ENCODE measurements around the gene TXNDC15.

The TXNDC15 gene

DNA sequence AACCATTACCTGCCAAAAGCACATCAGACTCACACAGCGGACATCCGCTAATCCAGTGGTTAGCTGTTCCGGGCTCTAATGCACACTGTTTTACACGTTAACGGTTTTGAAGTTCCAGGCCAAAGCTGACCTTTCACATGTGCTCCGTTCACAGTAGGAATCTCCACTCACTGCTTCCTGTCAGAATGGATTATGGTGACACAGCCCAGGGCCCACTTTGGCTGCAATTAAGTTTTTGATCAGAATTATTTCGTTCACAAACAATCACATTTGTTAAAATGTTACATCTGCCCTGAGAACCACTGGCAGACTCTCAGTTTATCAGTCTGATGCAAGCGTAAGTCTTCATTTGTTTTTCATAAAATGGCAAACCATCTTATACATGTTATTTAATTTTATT, 63.4 kb downstream of the TXNDC15 start:
- no CpG with 5 or more reads among the region's 8 CpGs for WGBS (ENCODE audit: extremely low coverage, insufficient coverage, insufficient read length)
- Histone ChIP-seq H3K14ac (ENCODE audit: low read length) (no peak overlapping the region), H2BK120ac (ENCODE audit: insufficient read depth, low read length, poor library complexity) (no peak overlapping the region)

DNA sequence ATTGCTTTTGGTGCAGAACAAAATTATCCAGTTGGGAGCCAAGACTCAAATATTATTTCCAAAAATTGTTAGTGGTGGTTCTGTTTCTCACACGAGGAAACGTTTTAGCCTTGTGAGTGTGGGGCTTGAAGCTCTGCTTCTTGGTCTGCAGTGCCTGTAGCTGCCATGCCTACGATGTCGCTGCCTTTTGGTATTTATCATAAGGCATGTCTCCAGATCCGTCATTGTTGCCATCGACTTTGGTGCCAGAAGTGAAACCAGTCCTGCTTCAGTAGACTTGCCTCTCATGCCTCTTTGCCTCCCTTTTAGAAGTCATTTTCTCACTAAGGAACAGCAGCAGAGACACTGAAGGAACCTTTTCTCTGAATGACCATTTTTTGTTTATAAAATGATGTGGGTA, 63.9 kb downstream of the TXNDC15 start:
- Histone ChIP-seq H3K18ac (ENCODE audit: low read length) (no peak overlapping the region), H3K9me3 (ENCODE audit: insufficient read depth, low read depth, low read length) (no peaks in the 10 kb centered on the region), H2BK5ac (ENCODE audit: low read depth, low read length, poor library complexity) (no peak overlapping the region), H3K4me2 (ENCODE audit: low read length) (no peak overlapping the region), H3K4me1 (ENCODE audit: control insufficient read depth in 1 of 2, insufficient read depth in 2 of 2, low read length in 2 of 2) (no peaks in the 10 kb centered on the region), H4K8ac (ENCODE audit: low read depth, low read length) (no peak overlapping the region), H2BK12ac (ENCODE audit: low read length) (no peak overlapping the region), H3K14ac (ENCODE audit: low read length) (no peak overlapping the region), H2AK5ac (ENCODE audit: low read length) (no peak overlapping the region), H4K91ac (ENCODE audit: low read depth, low read length) (no peak overlapping the region), H3K79me1 (ENCODE audit: low read length) (no peaks in the 10 kb centered on the region), H3K4ac (ENCODE audit: low read depth, low read length) (no peak overlapping the region), H3K9ac (ENCODE audit: low read length) (no peak overlapping the region), H3K4me3 (ENCODE audit: low read depth, low read length) (no peak overlapping the region), H2BK120ac (ENCODE audit: insufficient read depth, low read length, poor library complexity) (no peak overlapping the region), H3K36me3 (ENCODE audit: control insufficient read depth in 1 of 2, insufficient read depth in 2 of 2, low read length in 2 of 2) (peaks cover 0 to 2% of the 10 kb centered on the region in 2 experiments), H3K79me2 (ENCODE audit: control insufficient read depth, insufficient read depth, low read length, poor library complexity) (no peaks in the 10 kb centered on the region), H3K27ac (ENCODE audit: low read depth, low read length) (no peak overlapping the region), H3K23ac (ENCODE audit: low read length) (no peak overlapping the region), H2AFZ (ENCODE audit: insufficient read depth, low read length, poor library complexity) (no peak overlapping the region), H3K27me3 (ENCODE audit: insufficient read depth, low read length) (no peaks in the 10 kb centered on the region), H4K12ac (ENCODE audit: low read depth, low read length) (no peak overlapping the region)
- DNase-seq: no peak
- no CpG with 5 or more reads among the region's 6 CpGs for WGBS (ENCODE audit: extremely low coverage, insufficient coverage, insufficient read length)

More for the DNA sequence above, 63.4 kb downstream of the TXNDC15 start:
- H3K4me2 ChIP-seq (ENCODE audit: low read length): no peak overlapping the region
- no peak overlapping the region for H4K8ac ChIP-seq (ENCODE audit: low read depth, low read length)
- no peak overlapping the region for H3K18ac ChIP-seq (ENCODE audit: low read length)
- no peaks in the 10 kb centered on the region for H3K4me1 ChIP-seq (ENCODE audit: control insufficient read depth in 1 of 2, insufficient read depth in 2 of 2, low read length in 2 of 2)
- H3K36me3 ChIP-seq (ENCODE audit: control insufficient read depth in 1 of 2, insufficient read depth in 2 of 2, low read length in 2 of 2): peaks cover 0 to 2% of the 10 kb centered on the region in 2 experiments
- H3K9me3 ChIP-seq (ENCODE audit: insufficient read depth, low read depth, low read length): no peaks in the 10 kb centered on the region
- no peaks in the 10 kb centered on the region for H3K79me2 ChIP-seq (ENCODE audit: control insufficient read depth, insufficient read depth, low read length, poor library complexity)
- no peak overlapping the region for H3K27ac ChIP-seq (ENCODE audit: low read depth, low read length)
- no peak overlapping the region for H4K91ac ChIP-seq (ENCODE audit: low read depth, low read length)
- H4K12ac ChIP-seq (ENCODE audit: low read depth, low read length): no peak overlapping the region
- no peak overlapping the region for H3K23ac ChIP-seq (ENCODE audit: low read length)
- no peak overlapping the region for H2BK12ac ChIP-seq (ENCODE audit: low read length)
- H2BK5ac ChIP-seq (ENCODE audit: low read depth, low read length, poor library complexity): no peak overlapping the region
- H3K4ac ChIP-seq (ENCODE audit: low read depth, low read length): no peak overlapping the region
- H3K27me3 ChIP-seq (ENCODE audit: insufficient read depth, low read length): no peaks in the 10 kb centered on the region
- no peak overlapping the region for H2AFZ ChIP-seq (ENCODE audit: insufficient read depth, low read length, poor library complexity)
- DNase-seq: no peak
- H2AK5ac ChIP-seq (ENCODE audit: low read length): no peak overlapping the region
- H3K9ac ChIP-seq (ENCODE audit: low read length): no peak overlapping the region
- no peak overlapping the region for H3K4me3 ChIP-seq (ENCODE audit: low read depth, low read length)
- no peaks in the 10 kb centered on the region for H3K79me1 ChIP-seq (ENCODE audit: low read length)

DNA sequence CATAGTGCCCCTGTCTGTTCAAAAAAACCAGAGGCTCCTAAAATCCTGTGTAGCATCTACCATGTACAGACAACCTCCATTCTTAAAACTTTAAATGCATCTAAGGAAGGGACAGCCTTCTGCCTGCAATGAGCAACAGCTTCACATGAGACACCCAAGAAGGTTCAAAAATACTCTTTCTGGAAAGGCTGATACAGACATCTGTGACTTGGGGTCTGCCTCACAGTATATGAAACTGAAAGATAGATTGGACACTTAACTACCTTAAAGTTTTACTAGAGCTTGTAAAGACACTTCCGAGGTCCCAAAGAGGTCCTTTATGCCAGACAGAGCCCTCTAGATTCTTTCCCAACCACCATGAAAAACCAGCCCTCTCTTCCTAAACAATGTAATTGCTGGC, 65.3 kb downstream of the TXNDC15 start:
- no peak for DNase-seq
- Histone ChIP-seq H3K79me1 (ENCODE audit: low read length) (no peaks in the 10 kb centered on the region), H3K18ac (ENCODE audit: low read length) (no peak overlapping the region), H2AK5ac (ENCODE audit: low read length) (no peak overlapping the region), H3K4me2 (ENCODE audit: low read length) (no peak overlapping the region), H3K27ac (ENCODE audit: low read depth, low read length) (no peak overlapping the region), H2BK12ac (ENCODE audit: low read length) (no peak overlapping the region), H2BK120ac (ENCODE audit: insufficient read depth, low read length, poor library complexity) (no peak overlapping the region), H3K23ac (ENCODE audit: low read length) (no peak overlapping the region), H3K27me3 (ENCODE audit: insufficient read depth, low read length) (no peaks in the 10 kb centered on the region), H4K8ac (ENCODE audit: low read depth, low read length) (no peak overlapping the region), H2BK5ac (ENCODE audit: low read depth, low read length, poor library complexity) (no peak overlapping the region), H3K79me2 (ENCODE audit: control insufficient read depth, insufficient read depth, low read length, poor library complexity) (no peaks in the 10 kb centered on the region), H3K36me3 (ENCODE audit: control insufficient read depth in 1 of 2, insufficient read depth in 2 of 2, low read length in 2 of 2) (peaks cover 0 to 2% of the 10 kb centered on the region in 2 experiments), H4K91ac (ENCODE audit: low read depth, low read length) (no peak overlapping the region), H3K4me1 (ENCODE audit: control insufficient read depth in 1 of 2, insufficient read depth in 2 of 2, low read length in 2 of 2) (no peaks in the 10 kb centered on the region), H3K4me3 (ENCODE audit: low read depth, low read length) (no peak overlapping the region), H3K14ac (ENCODE audit: low read length) (no peak overlapping the region), H3K9me3 (ENCODE audit: insufficient read depth, low read depth, low read length) (no peaks in the 10 kb centered on the region), H4K12ac (ENCODE audit: low read depth, low read length) (no peak overlapping the region), H3K4ac (ENCODE audit: low read depth, low read length) (no peak overlapping the region), H3K9ac (ENCODE audit: low read length) (no peak overlapping the region), H2AFZ (ENCODE audit: insufficient read depth, low read length, poor library complexity) (no peak overlapping the region)
- no CpG with 5 or more reads among the region's 1 CpG for WGBS (ENCODE audit: extremely low coverage, insufficient coverage, insufficient read length)

DNA sequence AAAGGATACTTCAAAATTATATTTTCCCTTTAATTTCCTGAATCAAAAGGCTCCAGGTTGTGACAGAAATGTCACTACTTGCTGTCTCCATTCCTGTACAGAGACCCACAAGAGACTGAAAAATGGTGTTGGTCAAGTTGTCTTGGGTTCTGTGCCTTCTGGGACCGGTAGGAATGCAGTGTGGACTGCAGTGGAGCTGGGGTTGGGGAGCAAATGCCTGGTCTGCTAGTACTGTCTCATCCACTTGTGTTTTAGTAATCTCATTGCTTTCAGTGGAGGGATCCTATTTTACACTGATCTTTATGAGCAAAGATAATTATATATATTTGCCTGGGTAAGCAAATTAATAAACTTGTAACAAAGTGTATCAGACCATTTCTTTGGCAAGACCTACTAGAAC, 69.4 kb downstream of the TXNDC15 start:
- H4K12ac ChIP-seq (ENCODE audit: low read depth, low read length): no peak overlapping the region
- H3K79me1 ChIP-seq (ENCODE audit: low read length): no peaks in the 10 kb centered on the region
- no peaks in the 10 kb centered on the region for H3K9me3 ChIP-seq (ENCODE audit: insufficient read depth, low read depth, low read length)
- H2BK5ac ChIP-seq (ENCODE audit: low read depth, low read length, poor library complexity): no peak overlapping the region
- H3K14ac ChIP-seq (ENCODE audit: low read length): no peak overlapping the region
- H3K23ac ChIP-seq (ENCODE audit: low read length): no peak overlapping the region
- H2BK120ac ChIP-seq (ENCODE audit: insufficient read depth, low read length, poor library complexity): no peak overlapping the region
- no peak overlapping the region for H4K8ac ChIP-seq (ENCODE audit: low read depth, low read length)
- H3K9ac ChIP-seq (ENCODE audit: low read length): no peak overlapping the region
- H4K91ac ChIP-seq (ENCODE audit: low read depth, low read length): no peak overlapping the region
- H3K18ac ChIP-seq (ENCODE audit: low read length): no peak overlapping the region
- H3K4me2 ChIP-seq (ENCODE audit: low read length): no peak overlapping the region
- H3K4ac ChIP-seq (ENCODE audit: low read depth, low read length): no peak overlapping the region
- H2BK12ac ChIP-seq (ENCODE audit: low read length): no peak overlapping the region
- DNase-seq: no peak
- no peaks in the 10 kb centered on the region for H3K4me1 ChIP-seq (ENCODE audit: control insufficient read depth in 1 of 2, insufficient read depth in 2 of 2, low read length in 2 of 2)
- no peaks in the 10 kb centered on the region for H3K36me3 ChIP-seq (ENCODE audit: control insufficient read depth in 1 of 2, insufficient read depth in 2 of 2, low read length in 2 of 2)
- no peaks in the 10 kb centered on the region for H3K27me3 ChIP-seq (ENCODE audit: insufficient read depth, low read length)
- no peak overlapping the region for H3K27ac ChIP-seq (ENCODE audit: low read depth, low read length)
- no CpG with 5 or more reads among the region's 1 CpG for WGBS (ENCODE audit: extremely low coverage, insufficient coverage, insufficient read length)
- H2AK5ac ChIP-seq (ENCODE audit: low read length): no peak overlapping the region
- H2AFZ ChIP-seq (ENCODE audit: insufficient read depth, low read length, poor library complexity): no peak overlapping the region
- H3K79me2 ChIP-seq (ENCODE audit: control insufficient read depth, insufficient read depth, low read length, poor library complexity): no peaks in the 10 kb centered on the region
- no peak overlapping the region for H3K4me3 ChIP-seq (ENCODE audit: low read depth, low read length)
